HG03066 (cell line): ENCODE data around the gene BTNL2.

Source experiments
- ATAC-seq: cut with Tn5 transposase; IDR thresholded peaks from one replicate; pipeline ENCODE4 v1.9.1; 2021; ENCODE audit warnings: low read depth; ENCODE audit not compliant: unreplicated experiment

The BTNL2 gene

DNA sequence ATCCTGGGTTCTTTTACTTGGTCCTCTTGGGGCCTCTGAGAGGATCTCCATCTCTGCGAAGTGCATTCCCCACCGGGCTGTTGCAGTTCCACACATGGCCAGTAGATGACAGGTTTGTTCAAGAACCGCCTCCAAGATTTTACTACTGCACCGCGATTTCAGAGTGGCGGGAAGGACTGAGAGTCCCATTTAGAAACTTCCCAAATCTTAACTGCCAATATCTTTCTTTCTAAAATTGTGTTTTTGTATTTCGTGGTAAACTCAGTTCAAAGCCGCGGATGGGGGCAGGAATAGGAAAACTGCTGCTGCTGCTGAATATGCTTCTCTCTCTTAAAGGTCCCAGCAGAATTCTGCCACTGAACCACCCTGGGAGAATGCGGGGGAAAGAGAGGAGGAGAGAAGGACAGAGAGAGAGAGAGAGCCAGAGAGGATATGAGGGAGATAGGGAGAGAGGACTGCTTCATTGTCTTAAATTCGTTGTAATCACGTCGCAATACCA is 8.6 kb upstream of the BTNL2 start:
- no peak for ATAC-seq

DNA sequence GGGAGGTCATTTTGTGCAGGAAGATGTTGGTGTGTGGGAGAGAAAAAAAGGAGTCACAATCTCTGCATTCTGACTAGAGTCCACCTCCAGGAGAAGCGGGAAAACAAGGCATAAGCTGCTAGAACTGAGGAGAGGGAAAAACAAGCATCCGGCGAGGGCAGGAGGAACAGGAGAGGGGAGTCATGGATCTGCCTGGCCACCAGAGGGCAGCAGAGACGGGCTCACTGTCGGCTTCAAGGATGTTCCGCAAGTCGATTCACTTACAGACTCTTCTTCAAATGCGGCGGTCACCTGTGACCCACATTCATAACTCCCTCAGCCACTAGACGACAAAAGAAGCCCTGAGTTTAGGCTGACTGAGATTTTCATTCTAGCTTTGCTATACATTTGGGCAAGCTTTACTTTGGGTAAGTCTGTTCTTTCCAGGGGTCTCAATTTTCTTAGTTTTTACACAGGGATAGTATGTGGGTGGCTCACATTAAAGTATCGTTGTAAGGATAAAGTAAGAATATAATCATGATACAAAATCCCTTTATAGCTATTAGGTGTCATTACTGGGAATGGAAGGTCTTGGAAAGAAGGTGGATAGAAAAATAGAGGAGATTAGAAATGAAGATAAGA is 6.6 kb upstream of the BTNL2 start:
- no peak for ATAC-seq

GRCh38 chr6:32411566-32412327 is 4.8 kb upstream of the BTNL2 start:
- ATAC-seq: no peak

- no peak for ATAC-seq
Measured at GRCh38 chr6:32410906-32411305, 3.9 kb upstream of the BTNL2 start.

GRCh38 chr6:32406197-32406596 is 784 bp downstream of the BTNL2 start:
- no peak for ATAC-seq

DNA sequence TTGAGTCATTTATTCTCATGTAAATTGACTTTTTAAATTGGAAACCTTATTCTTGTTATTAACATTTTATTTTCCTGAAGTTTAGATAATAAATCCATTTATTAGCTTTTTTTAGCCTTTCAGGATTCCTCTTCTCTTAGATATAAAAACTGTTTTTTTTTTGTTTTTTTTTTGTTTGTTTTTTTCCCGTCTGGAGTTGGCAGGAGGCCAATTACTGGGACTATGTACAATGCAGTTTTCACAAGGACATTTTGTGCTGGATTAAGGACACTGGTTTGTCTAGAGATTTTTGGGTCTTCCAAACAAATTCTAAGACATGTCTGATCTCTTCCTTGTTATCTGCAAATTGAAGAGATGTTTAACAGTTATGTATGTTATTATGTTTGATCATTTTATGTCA is 1.3 kb downstream of the BTNL2 start:
- ATAC-seq: no peak

DNA sequence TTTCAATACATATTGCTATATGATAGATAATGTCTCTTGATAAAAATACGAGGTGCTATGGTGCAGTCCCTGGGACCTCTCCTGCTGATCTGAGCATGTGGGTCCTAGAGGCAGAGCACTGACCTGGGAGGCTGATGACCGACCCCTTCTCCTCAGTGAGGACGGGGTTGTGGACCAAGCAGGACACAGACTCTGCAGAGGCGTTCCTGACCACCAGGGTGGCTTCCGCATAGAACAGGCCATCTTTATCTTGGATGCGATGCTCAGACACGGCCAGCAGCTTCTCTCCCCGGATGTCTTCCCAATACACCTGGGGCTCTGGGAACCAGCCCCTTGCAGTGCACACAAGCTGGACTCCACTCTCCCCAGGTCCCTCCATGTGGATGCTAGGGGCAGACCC is 4.2 kb downstream of the BTNL2 start:
- no peak for ATAC-seq

GRCh38 chr6:32401284-32401963 is 5.6 kb downstream of the BTNL2 start:
- no peak for ATAC-seq

DNA sequence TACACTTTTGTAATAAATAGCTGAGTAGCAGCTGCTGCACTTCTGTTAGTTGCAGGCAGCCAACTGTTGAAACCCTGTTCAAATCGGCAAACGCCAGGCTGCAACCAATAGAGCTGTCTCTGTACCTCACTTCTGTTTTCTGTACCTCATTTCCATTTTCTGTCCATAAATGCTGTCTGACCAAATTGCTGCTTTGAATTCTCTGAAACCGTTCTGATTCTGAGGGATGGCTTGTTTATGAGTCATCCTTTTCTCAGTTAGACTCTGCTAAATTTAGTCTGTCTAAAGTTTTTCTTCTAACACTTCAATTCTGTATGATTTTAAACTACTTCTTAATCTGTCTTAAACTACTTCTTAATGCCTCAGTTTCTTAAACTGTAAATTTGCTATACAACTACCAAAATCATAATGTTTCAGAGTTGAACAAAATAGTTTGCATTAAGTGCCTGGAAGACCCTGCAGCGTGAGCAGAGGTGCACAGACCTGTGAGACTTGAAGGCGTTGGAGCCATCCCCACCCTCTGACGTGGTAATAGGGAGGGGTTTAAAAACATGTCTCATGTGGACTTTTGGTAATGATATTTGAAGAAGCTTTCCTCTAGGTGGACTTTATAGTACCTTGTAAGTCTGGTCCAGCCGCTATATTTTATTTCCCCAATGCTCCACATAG is 9.6 kb downstream of the BTNL2 start:
- peak; percentile 91 for ATAC-seq

DNA sequence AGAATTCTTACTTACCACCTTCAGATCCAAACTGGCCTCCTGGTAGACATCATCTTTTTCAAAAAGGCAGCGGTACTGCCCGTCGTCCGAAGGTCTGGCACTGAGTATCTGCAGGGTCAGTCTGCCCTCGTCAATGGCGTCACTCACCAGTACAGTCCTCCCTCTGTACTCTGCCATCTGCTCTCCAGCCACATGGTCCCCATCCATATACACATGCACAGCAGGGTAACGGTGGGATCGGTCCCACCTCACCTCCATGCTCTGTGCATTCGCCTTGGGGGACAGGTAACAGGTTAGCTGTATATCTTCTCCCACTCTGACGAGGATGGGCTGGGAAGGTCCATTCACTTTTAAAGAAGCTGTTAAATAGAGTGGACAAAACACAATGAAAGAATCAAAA is 11.0 kb downstream of the BTNL2 start:
- ATAC-seq: no peak

DNA sequence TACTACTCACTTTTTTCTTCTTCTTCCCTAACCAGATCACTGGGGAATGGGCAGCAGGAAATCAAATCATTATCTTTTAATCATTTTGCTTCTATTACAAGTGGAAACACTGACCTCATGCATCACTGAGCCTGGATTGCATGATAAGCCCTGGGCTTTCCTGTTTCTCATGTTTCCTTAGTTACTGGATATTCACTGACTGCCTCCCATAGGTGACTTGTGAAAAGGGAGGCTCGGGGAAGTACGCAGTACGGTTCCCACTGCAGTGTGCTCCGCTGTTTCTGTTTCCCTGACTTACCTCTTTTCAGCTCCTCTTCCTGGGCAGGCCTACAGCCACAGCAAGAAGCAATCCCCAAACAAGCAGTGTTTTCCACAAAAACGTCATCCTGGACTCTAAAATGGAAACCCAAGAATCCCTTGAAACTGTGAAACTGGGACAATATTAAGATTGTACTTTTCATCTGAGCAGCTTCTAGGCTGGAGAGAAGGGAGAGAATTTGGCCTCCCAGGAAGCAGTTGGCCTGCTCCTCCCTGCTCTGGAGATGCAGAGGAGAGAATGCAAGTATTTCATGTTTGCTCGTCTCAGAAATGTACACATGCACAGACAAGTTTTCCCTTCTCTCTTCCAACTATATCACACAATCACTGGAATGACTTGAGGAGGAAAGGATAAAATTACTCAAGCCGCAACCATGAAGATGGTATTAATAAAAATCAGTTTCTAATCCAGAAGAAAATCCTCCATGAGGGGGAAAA is 13.1 kb downstream of the BTNL2 start:
- no peak for ATAC-seq

DNA sequence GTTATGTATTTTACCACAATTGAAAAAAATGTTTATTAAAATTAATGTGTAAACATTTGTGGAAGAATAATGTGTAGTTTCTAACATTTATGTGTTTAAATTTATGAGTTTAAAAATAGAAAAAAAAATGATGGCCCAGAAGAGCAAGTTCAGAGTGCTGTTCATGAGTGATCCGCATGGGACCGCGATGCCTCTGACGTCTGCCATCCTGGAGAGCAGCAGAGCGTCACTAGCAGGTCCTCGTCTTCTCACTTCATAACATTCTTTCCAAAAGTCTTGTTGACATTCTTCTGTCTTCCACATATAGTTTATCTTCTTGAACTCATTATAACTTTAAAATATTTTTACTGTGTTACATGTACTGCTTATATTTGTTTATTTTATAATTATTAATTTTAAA is 15.5 kb downstream of the BTNL2 start:
- ATAC-seq: no peak

DNA sequence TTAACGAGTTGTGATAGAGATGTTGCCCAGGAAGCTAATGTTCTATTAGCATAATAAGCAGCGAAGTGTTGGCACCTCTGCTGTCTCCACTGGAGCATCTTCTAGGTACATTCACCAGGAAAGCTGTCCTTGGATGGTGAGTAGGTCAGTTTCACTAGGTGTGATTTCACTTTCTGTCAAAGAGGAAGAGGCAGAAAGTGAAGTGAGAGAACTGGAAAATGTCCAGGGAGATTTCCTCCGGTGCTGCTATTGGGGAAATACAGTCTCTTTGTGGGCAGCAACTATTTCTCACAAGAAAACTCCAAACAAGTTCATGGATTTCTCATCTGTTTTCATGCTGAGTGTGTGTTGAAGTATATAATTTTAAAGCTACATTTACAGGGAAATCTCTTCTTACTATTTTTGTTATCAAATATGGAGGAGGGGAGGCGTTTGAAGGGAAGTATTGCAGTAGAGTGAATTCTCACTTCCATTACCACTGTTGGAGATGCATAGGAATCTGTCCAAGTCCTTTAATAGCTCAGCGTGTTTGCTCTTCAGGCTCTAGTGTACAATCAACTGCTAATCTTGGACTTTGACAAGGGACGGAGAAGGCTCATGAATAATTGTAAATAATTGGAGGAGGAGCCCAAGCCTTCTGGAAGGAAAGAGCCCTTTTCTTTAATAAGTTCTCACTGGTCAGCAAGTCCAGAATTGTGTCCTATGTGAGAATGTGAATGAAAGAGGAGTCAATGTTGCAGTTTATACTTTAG is 19.2 kb downstream of the BTNL2 start:
- no peak for ATAC-seq

DNA sequence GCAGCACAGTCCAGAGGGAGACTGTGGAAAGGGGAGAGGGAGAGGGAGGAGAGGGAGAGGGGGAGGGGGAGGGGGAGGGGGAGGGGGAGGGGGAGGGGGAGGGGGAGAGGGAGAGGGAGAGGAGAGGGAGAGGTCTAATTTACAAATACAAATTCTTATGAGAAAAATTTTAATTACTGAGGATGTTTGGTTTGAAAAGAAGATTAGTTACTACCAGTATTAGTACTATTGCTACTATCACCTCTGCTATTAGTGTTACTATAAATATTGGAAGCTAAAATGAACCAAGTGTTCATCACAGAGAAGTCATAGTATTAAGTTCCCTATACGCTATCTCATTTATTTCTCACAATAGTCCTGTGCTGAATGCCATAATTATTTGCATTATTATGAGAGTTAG is 20.9 kb downstream of the BTNL2 start:
- no peak for ATAC-seq

- no peak for ATAC-seq
Measured at GRCh38 chr6:32382757-32383420, 24.1 kb downstream of the BTNL2 start.

DNA sequence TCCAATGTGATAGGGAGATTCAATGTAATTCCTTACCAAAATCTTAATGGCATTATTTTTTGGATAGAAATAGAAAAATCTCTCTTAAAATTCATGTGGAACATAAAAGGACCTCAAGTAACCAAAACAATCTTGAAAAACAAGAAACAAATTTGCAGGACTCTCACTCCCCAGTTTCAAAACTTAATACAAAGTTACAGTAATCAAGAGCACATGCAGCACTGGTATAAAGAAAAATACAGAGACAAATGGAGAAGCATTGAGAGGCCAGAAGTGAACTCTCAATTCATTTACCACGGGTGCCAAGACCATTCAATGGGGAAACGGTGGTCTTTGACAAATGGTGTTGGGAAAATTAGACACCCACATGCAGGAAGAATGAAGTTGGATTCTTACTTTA is 27.4 kb downstream of the BTNL2 start:
- no peak for ATAC-seq

DNA sequence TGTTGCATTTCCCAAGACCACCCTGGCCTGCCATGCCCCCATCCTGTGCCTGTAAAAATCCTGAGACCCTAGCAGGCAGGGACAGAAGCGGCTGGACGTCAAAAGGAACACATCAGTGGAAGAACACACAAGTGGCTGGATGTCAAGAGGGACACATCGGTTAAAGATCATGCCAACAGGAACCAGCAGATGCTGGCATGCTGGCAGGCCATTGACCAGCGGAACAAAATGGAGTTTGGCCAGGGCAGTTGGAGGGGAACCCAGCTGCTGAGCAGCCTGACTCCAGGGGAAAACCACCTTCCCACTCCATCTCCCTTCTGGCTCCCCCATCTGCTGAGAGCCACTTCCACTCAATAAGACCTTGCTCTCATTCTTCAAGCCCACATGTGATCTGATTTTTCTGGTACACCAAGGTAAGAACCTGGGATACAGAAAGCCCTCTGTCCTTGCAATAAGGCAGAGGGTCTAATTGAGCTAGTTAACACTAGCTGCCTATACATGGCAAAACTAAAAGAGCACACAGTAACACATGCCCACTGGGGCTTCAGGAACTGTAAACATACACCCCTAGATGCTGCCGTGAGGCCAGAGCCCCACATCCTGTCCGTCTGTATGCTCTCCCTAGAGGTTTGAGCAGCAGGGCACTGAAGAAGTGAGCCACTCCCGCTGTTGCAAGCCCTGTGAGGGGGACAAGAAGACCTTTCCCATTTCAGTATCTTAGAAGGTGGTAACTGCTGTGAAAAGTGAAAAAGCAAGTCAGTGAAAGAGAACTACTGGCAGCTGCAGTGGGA is 31.0 kb downstream of the BTNL2 start:
- no peak for ATAC-seq

- no peak for ATAC-seq
Measured at GRCh38 chr6:32371803-32372202, 35.2 kb downstream of the BTNL2 start, which contains the start of gene TSBP1. TSBP1 (minus strand) TSS chr6:32371903; CDS start chr6:32371706, 197 bp downstream.
